ENCODE data around the gene GABRD.

Gene GABRD

GRCh38 chr1:2050461-2050792 lies 31.3 kb downstream of the GABRD start:
- Histone ChIP-seq H3K4me1 (ENCODE audit: insufficient read depth, low read length, poor library complexity, severe bottlenecking) (no peaks in the 10 kb centered on the region), H3F3A (ENCODE audit: low read depth) (no peaks in the 10 kb centered on the region), H3K79me2 (ENCODE audit: insufficient read depth, low read length) (no peaks in the 10 kb centered on the region), H3K36me3 (ENCODE audit: insufficient read depth, low read length) (no peaks in the 10 kb centered on the region), H4K20me1 (ENCODE audit: insufficient read depth, low read length, poor library complexity, severe bottlenecking) (no peaks in the 10 kb centered on the region), H3K9ac (ENCODE audit: low read depth, low read length, poor library complexity, severe bottlenecking) (no peak overlapping the region), H3K9me3 (ENCODE audit: insufficient read depth, low read depth, low read length) (no peaks in the 10 kb centered on the region), H3K4me2 (ENCODE audit: low read depth, low read length, poor library complexity, severe bottlenecking) (no peak overlapping the region), H3K9me2 (replicated peaks; ENCODE audit: low read depth, low read length) (no peaks in the 10 kb centered on the region), H2AFZ (ENCODE audit: low read length) (no peak overlapping the region), H3K4me3 (ENCODE audit: low read length, poor library complexity, severe bottlenecking) (no peak overlapping the region), H3K27me3 (ENCODE audit: insufficient read depth, low read length, poor library complexity, severe bottlenecking) (no peaks in the 10 kb centered on the region)
- TF ChIP-seq EZH2phosphoT487 (IDR thresholded peaks at IDR 0.05; ENCODE audit: borderline replicate concordance) (no peak), CTCF (conservative IDR thresholded peaks at IDR 0.05; ENCODE audit: low read length) (no peak)

- Histone ChIP-seq H2AFZ (ENCODE audit: low read length) (no peak overlapping the region), H3K4me3 (ENCODE audit: low read length, poor library complexity, severe bottlenecking) (no peak overlapping the region)
Measured at GRCh38 chr1:2050793-2051682, 31.9 kb downstream of the GABRD start.

GRCh38 chr1:2052054-2052679 lies 33.0 kb downstream of the GABRD start:
- H3K9ac ChIP-seq (ENCODE audit: low read depth, low read length, poor library complexity, severe bottlenecking): no peak overlapping the region
- H3K79me2 ChIP-seq (ENCODE audit: insufficient read depth, low read length): no peaks in the 10 kb centered on the region
- H3K9me3 ChIP-seq (ENCODE audit: insufficient read depth, low read depth, low read length): no peaks in the 10 kb centered on the region
- no peak overlapping the region for H2AFZ ChIP-seq (ENCODE audit: low read length)
- no peak overlapping the region for H3K4me2 ChIP-seq (ENCODE audit: low read depth, low read length, poor library complexity, severe bottlenecking)
- TF ChIP-seq CTCF (conservative IDR thresholded peaks at IDR 0.05; ENCODE audit: low read length): no peak
- TF ChIP-seq EZH2phosphoT487 (IDR thresholded peaks at IDR 0.05; ENCODE audit: borderline replicate concordance): no peak
- no peaks in the 10 kb centered on the region for H3F3A ChIP-seq (ENCODE audit: low read depth)
- H3K4me1 ChIP-seq (ENCODE audit: insufficient read depth, low read length, poor library complexity, severe bottlenecking): no peaks in the 10 kb centered on the region
- no peaks in the 10 kb centered on the region for H3K27me3 ChIP-seq (ENCODE audit: insufficient read depth, low read length, poor library complexity, severe bottlenecking)
- no peaks in the 10 kb centered on the region for H3K36me3 ChIP-seq (ENCODE audit: insufficient read depth, low read length)
- H3K9me2 ChIP-seq (replicated peaks; ENCODE audit: low read depth, low read length): no peaks in the 10 kb centered on the region
- H4K20me1 ChIP-seq (ENCODE audit: insufficient read depth, low read length, poor library complexity, severe bottlenecking): no peaks in the 10 kb centered on the region
- H3K4me3 ChIP-seq (ENCODE audit: low read length, poor library complexity, severe bottlenecking): no peak overlapping the region

More at GRCh38 chr1:2050793-2051682, 31.9 kb downstream of the GABRD start:
- Histone ChIP-seq H4K20me1 (ENCODE audit: insufficient read depth, low read length, poor library complexity, severe bottlenecking) (no peaks in the 10 kb centered on the region), H3K36me3 (ENCODE audit: insufficient read depth, low read length) (no peaks in the 10 kb centered on the region), H3K79me2 (ENCODE audit: insufficient read depth, low read length) (no peaks in the 10 kb centered on the region), H3K4me1 (ENCODE audit: insufficient read depth, low read length, poor library complexity, severe bottlenecking) (no peaks in the 10 kb centered on the region), H3K9me3 (ENCODE audit: insufficient read depth, low read depth, low read length) (no peaks in the 10 kb centered on the region), H3K9ac (ENCODE audit: low read depth, low read length, poor library complexity, severe bottlenecking) (no peak overlapping the region), H3K4me2 (ENCODE audit: low read depth, low read length, poor library complexity, severe bottlenecking) (no peak overlapping the region), H3K27me3 (ENCODE audit: insufficient read depth, low read length, poor library complexity, severe bottlenecking) (no peaks in the 10 kb centered on the region), H3K9me2 (replicated peaks; ENCODE audit: low read depth, low read length) (no peaks in the 10 kb centered on the region), H3F3A (ENCODE audit: low read depth) (no peaks in the 10 kb centered on the region)
- TF ChIP-seq EZH2phosphoT487 (IDR thresholded peaks at IDR 0.05; ENCODE audit: borderline replicate concordance) (no peak), CTCF (conservative IDR thresholded peaks at IDR 0.05; ENCODE audit: low read length) (no peak)
